Measurements from ENCODE around the gene PCBP3.
A peak's percentile ranks its signal among the peaks of the same experiment; 100 is the strongest.
"Not testable (repeated sequence)": the region's sequence is repeated elsewhere in the genome, so short reads cannot be mapped to it uniquely, and the experiment has no call there.

PCBP3 gene

GRCh38 chr21:45718413-45718812, 74.9 kb downstream of the PCBP3 start:
- H3K27me3 Mint-ChIP-seq = peaks cover 7% of the 10 kb centered on the region
- H3K4me3 Mint-ChIP-seq = no peak overlapping the region
- DNase-seq = no peak
- no peak for ATAC-seq
- H3K4me1 Mint-ChIP-seq = peaks cover 9% of the 10 kb centered on the region
- no peaks in the 10 kb centered on the region for H3K9me3 Mint-ChIP-seq
- peak overlapping the region in 1 of 2 donors; percentile 69 for H3K27ac Mint-ChIP-seq

- H3K27me3 Mint-ChIP-seq = peaks cover 7% of the 10 kb centered on the region
- ATAC-seq = no peak
Observed at GRCh38 chr21:45719177-45719802, 75.8 kb downstream of the PCBP3 start.

GRCh38 chr21:45720204-45720603, 76.7 kb downstream of the PCBP3 start:
- not testable (repeated sequence) for H3K4me3 Mint-ChIP-seq, DNase-seq, ATAC-seq, H3K9me3 Mint-ChIP-seq, H3K27me3 Mint-ChIP-seq, H3K27ac Mint-ChIP-seq
- peaks cover 21% of the 10 kb centered on the region for H3K4me1 Mint-ChIP-seq

More at GRCh38 chr21:45719177-45719802, 75.8 kb downstream of the PCBP3 start:
- Mint-ChIP-seq H3K27ac (no peak overlapping the region), H3K9me3 (no peaks in the 10 kb centered on the region), H3K4me1 (peaks cover 18% of the 10 kb centered on the region), H3K4me3 (no peak overlapping the region)
- no peak for DNase-seq

GRCh38 chr21:45721671-45722070, 78.1 kb downstream of the PCBP3 start:
- Mint-ChIP-seq H3K27me3 (peaks cover 7% of the 10 kb centered on the region), H3K4me3 (no peak overlapping the region), H3K27ac (no peak overlapping the region), H3K4me1 (peaks cover 21% of the 10 kb centered on the region), H3K9me3 (no peaks in the 10 kb centered on the region)
- DNase-seq (no peak), ATAC-seq (no peak)

- Mint-ChIP-seq H3K9me3 (no peaks in the 10 kb centered on the region), H3K4me1 (peaks cover 20% of the 10 kb centered on the region), H3K4me3 (no peak overlapping the region), H3K27me3 (peaks cover 7% of the 10 kb centered on the region), H3K27ac (peak overlapping the region in 1 of 2 donors; percentile 58)
- DNase-seq (no peak), ATAC-seq (peak; percentile 74)
Observed at GRCh38 chr21:45723049-45723958, 79.8 kb downstream of the PCBP3 start.

- no peak for ATAC-seq
- Mint-ChIP-seq H3K4me3 (no peak overlapping the region), H3K27me3 (no peaks in the 10 kb centered on the region)
Observed at GRCh38 chr21:45724345-45724961, 80.9 kb downstream of the PCBP3 start.

GRCh38 chr21:45724994-45725843, 81.7 kb downstream of the PCBP3 start:
- no peak for DNase-seq

More at GRCh38 chr21:45724345-45724961, 80.9 kb downstream of the PCBP3 start:
- Mint-ChIP-seq H3K4me1 (peaks cover 17% of the 10 kb centered on the region), H3K9me3 (no peaks in the 10 kb centered on the region), H3K27ac (peak overlapping the region in 1 of 2 donors; percentile 89)
- no peak for DNase-seq

GRCh38 chr21:45725844-45726200, 82.3 kb downstream of the PCBP3 start:
- Mint-ChIP-seq H3K4me3 (no peak overlapping the region), H3K4me1 (peaks cover 17% of the 10 kb centered on the region), H3K9me3 (no peaks in the 10 kb centered on the region), H3K27ac (peak overlapping the region in 1 of 2 donors; percentile 0), H3K27me3 (no peaks in the 10 kb centered on the region)
- ATAC-seq (no peak), DNase-seq (no peak)

More at GRCh38 chr21:45724994-45725843, 81.7 kb downstream of the PCBP3 start:
- Mint-ChIP-seq H3K4me1 (peaks cover 17% of the 10 kb centered on the region), H3K4me3 (no peak overlapping the region), H3K27ac (no peak overlapping the region), H3K27me3 (no peaks in the 10 kb centered on the region), H3K9me3 (no peaks in the 10 kb centered on the region)
- no peak for ATAC-seq

GRCh38 chr21:45726438-45726837, 82.9 kb downstream of the PCBP3 start:
- Mint-ChIP-seq H3K27me3 (no peaks in the 10 kb centered on the region), H3K4me3 (no peak overlapping the region)

GRCh38 chr21:45727390-45727789, 83.9 kb downstream of the PCBP3 start:
- Mint-ChIP-seq H3K27ac (peak overlapping the region in 1 of 2 donors; percentile 68), H3K4me3 (no peak overlapping the region), H3K4me1 (peaks cover 17% of the 10 kb centered on the region), H3K9me3 (no peaks in the 10 kb centered on the region), H3K27me3 (no peaks in the 10 kb centered on the region)
- ATAC-seq (no peak), DNase-seq (no peak)

More at GRCh38 chr21:45726438-45726837, 82.9 kb downstream of the PCBP3 start:
- H3K27ac Mint-ChIP-seq = peak overlapping the region in 1 of 2 donors; percentile 57
- peaks cover 17% of the 10 kb centered on the region for H3K4me1 Mint-ChIP-seq
- DNase-seq = no peak
- H3K9me3 Mint-ChIP-seq = no peaks in the 10 kb centered on the region
- ATAC-seq = no peak

- ATAC-seq = no peak
- no peaks in the 10 kb centered on the region for H3K27me3 Mint-ChIP-seq
- no peaks in the 10 kb centered on the region for H3K4me1 Mint-ChIP-seq
- H3K9me3 Mint-ChIP-seq = no peaks in the 10 kb centered on the region
- DNase-seq = no peak
- H3K27ac Mint-ChIP-seq = no peak overlapping the region
- no peak overlapping the region for H3K4me3 Mint-ChIP-seq
Observed at GRCh38 chr21:45735259-45736000, 91.9 kb downstream of the PCBP3 start.

- no peaks in the 10 kb centered on the region for H3K9me3 Mint-ChIP-seq
- no peak overlapping the region for H3K4me3 Mint-ChIP-seq
- DNase-seq (no peak), ATAC-seq (no peak)
- peak overlapping the region; percentile 4 to 10 for H3K27ac Mint-ChIP-seq
- H3K4me1 Mint-ChIP-seq = no peaks in the 10 kb centered on the region
- no peaks in the 10 kb centered on the region for H3K27me3 Mint-ChIP-seq
Observed at GRCh38 chr21:45736042-45736689, 92.6 kb downstream of the PCBP3 start.

- DNase-seq (no peak), ATAC-seq (no peak)
- Mint-ChIP-seq H3K27me3 (no peaks in the 10 kb centered on the region), H3K4me3 (no peak overlapping the region), H3K27ac (peak overlapping the region; percentile 4 to 10), H3K4me1 (no peaks in the 10 kb centered on the region), H3K9me3 (no peaks in the 10 kb centered on the region)
Observed at GRCh38 chr21:45736690-45737484, 93.4 kb downstream of the PCBP3 start.

All from stimulated activated naive CD8-positive, alpha-beta T cell treated with anti-CD3 and anti-CD28 coated beads, Interleukin-15, amount 100 ng/mL, for 72 hours (primary cell).